GM18870 (cell line): Measurements from ENCODE around the gene LATS2.
A peak's percentile ranks its signal among the peaks of the same experiment; 100 is the strongest.

Source experiments
- ATAC-seq: cut with Tn5 transposase; IDR thresholded peaks from one replicate; pipeline ENCODE4 v1.9.1; 2021; ENCODE audit warnings: moderate library complexity; ENCODE audit not compliant: unreplicated experiment

Gene LATS2

GRCh38 chr13:21048901-21049698 lies 12.3 kb downstream of the LATS2 start:
- no peak for ATAC-seq

- no peak for ATAC-seq
Observed at GRCh38 chr13:21047591-21048282, 13.6 kb downstream of the LATS2 start.

GRCh38 chr13:21047087-21047486 lies 14.3 kb downstream of the LATS2 start:
- ATAC-seq: no peak

- ATAC-seq: no peak
Observed at GRCh38 chr13:21046203-21046602, 15.2 kb downstream of the LATS2 start.

- no peak for ATAC-seq
Observed at GRCh38 chr13:21045100-21045499, 16.3 kb downstream of the LATS2 start.

- no peak for ATAC-seq
Observed at GRCh38 chr13:21043898-21044297, 17.5 kb downstream of the LATS2 start.

- no peak for ATAC-seq
Observed at GRCh38 chr13:21040120-21040826, 21.1 kb downstream of the LATS2 start.

- ATAC-seq: no peak
Observed at GRCh38 chr13:21039097-21039800, 22.1 kb downstream of the LATS2 start.

GRCh38 chr13:21037656-21038055 lies 23.7 kb downstream of the LATS2 start:
- no peak for ATAC-seq

- no peak for ATAC-seq
Observed at GRCh38 chr13:21035498-21035897, 25.9 kb downstream of the LATS2 start.

- ATAC-seq: peak; percentile 67
Observed at GRCh38 chr13:21034603-21035191, 26.7 kb downstream of the LATS2 start.

GRCh38 chr13:21033856-21034602 lies 27.4 kb downstream of the LATS2 start:
- ATAC-seq: no peak

- ATAC-seq: no peak
Observed at GRCh38 chr13:21033212-21033840, 28.1 kb downstream of the LATS2 start.

- ATAC-seq: no peak
Observed at GRCh38 chr13:21032656-21033055, 28.7 kb downstream of the LATS2 start.

- ATAC-seq: no peak
Observed at GRCh38 chr13:21031594-21032275, 29.7 kb downstream of the LATS2 start.

GRCh38 chr13:21025539-21025938 lies 35.8 kb downstream of the LATS2 start:
- no peak for ATAC-seq

GRCh38 chr13:21022056-21022979 lies 39.1 kb downstream of the LATS2 start:
- ATAC-seq: no peak

- no peak for ATAC-seq
Observed at GRCh38 chr13:21020581-21020980, 40.8 kb downstream of the LATS2 start.
